Keratinocyte (primary cell): Measurements from ENCODE around the gene FBXO41.

Source experiments
- EZH2 ChIP-seq: IDR thresholded peaks from one replicate; pipeline ENCODE4 v1.6.1; 2012; ENCODE audit warnings: inconsistent platforms, mild to moderate bottlenecking, low read length, moderate library complexity
- TF ChIP-seq, protein P1 (sequence below), 3 experiments: IDR thresholded peaks in 1 of 3; conservative IDR thresholded peaks in 1 of 3; optimal IDR thresholded peaks in 1 of 3; 2 replicates in 2 of 3; 3 replicates in 1 of 3; pipeline versions ENCODE3 to v1.5.1; 2011; ENCODE audit warnings: low read length in 3 of 3, mild to moderate bottlenecking in 3 of 3, moderate library complexity in 2 of 3, control low read depth in 1 of 3, inconsistent platforms in 1 of 3; ENCODE audit not compliant: insufficient read depth in 2 of 3; ENCODE audit errors: extremely low read depth in 1 of 3

DNA sequence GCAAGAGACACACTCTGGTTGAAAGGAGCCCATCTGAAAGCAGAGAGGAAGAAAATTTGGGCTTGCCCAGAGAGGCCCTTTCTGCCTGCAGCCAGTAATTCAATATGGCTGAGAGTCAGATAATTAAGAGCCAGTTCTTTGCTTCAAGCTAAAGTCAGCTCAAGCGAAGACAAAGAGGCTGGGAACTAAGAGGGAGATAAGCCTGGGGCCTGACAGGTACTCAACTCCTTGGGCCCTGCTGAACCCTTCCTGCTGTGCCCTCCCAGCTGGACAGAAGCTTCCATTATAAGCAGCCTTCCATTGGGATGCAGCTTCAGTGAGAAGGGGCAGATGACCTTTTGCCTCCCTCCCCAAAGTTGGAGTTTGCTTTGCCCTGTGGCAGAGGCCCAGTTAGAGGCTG lies 12.0 kb downstream of the FBXO41 start:
- TF ChIP-seq EZH2, result no peak
- TF ChIP-seq, protein P1, sequence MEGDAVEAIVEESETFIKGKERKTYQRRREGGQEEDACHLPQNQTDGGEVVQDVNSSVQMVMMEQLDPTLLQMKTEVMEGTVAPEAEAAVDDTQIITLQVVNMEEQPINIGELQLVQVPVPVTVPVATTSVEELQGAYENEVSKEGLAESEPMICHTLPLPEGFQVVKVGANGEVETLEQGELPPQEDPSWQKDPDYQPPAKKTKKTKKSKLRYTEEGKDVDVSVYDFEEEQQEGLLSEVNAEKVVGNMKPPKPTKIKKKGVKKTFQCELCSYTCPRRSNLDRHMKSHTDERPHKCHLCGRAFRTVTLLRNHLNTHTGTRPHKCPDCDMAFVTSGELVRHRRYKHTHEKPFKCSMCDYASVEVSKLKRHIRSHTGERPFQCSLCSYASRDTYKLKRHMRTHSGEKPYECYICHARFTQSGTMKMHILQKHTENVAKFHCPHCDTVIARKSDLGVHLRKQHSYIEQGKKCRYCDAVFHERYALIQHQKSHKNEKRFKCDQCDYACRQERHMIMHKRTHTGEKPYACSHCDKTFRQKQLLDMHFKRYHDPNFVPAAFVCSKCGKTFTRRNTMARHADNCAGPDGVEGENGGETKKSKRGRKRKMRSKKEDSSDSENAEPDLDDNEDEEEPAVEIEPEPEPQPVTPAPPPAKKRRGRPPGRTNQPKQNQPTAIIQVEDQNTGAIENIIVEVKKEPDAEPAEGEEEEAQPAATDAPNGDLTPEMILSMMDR (optimal IDR thresholded peaks at IDR 0.05 in 1 of 3, IDR thresholded peaks at IDR 0.05 in 1 of 3, conservative IDR thresholded peaks at IDR 0.05 in 1 of 3; ENCODE audit: extremely low read depth in 1 of 3, insufficient read depth in 2 of 3, low read length in 3 of 3), result no peak
